GM19099 (cell line): ENCODE data around the gene BCL2L2.

Experiments
- POLR2A ChIP-seq: IDR thresholded peaks from 3 replicates; pipeline ENCODE4 v1.6.1; 2011; ENCODE audit warnings: low read depth; ENCODE audit not compliant: insufficient read length; ENCODE audit errors: extremely low read depth

The BCL2L2 gene

GRCh38 chr14:23356662-23357061 lies 50.0 kb downstream of the BCL2L2 start:
- TF ChIP-seq POLR2A: no peak

GRCh38 chr14:23357261-23357660 lies 50.6 kb downstream of the BCL2L2 start:
- no peak for TF ChIP-seq POLR2A

- TF ChIP-seq POLR2A: no peak
These were observed 51.4 kb downstream of the BCL2L2 start for GRCh38 chr14:23358042-23358441.

- TF ChIP-seq POLR2A: no peak
These were observed 52.0 kb downstream of the BCL2L2 start for GRCh38 chr14:23358553-23359166.

GRCh38 chr14:23359167-23359626 lies 52.6 kb downstream of the BCL2L2 start:
- no peak for TF ChIP-seq POLR2A

GRCh38 chr14:23359722-23360447 lies 53.3 kb downstream of the BCL2L2 start:
- no peak for TF ChIP-seq POLR2A

- TF ChIP-seq POLR2A: no peak
These were observed 53.9 kb downstream of the BCL2L2 start for GRCh38 chr14:23360496-23360895.

GRCh38 chr14:23361320-23361719 lies 54.7 kb downstream of the BCL2L2 start:
- TF ChIP-seq POLR2A: no peak
